GM18861 (cell line): ENCODE results near the gene MLEC.
"Not testable (repeated sequence)": the region's sequence is repeated elsewhere in the genome, so short reads cannot be mapped to it uniquely, and the experiment has no call there.

Experiments used
- ATAC-seq: cut with Tn5 transposase; IDR thresholded peaks from one replicate; pipeline ENCODE4 v1.9.1; 2021; ENCODE audit not compliant: unreplicated experiment

Gene MLEC

DNA sequence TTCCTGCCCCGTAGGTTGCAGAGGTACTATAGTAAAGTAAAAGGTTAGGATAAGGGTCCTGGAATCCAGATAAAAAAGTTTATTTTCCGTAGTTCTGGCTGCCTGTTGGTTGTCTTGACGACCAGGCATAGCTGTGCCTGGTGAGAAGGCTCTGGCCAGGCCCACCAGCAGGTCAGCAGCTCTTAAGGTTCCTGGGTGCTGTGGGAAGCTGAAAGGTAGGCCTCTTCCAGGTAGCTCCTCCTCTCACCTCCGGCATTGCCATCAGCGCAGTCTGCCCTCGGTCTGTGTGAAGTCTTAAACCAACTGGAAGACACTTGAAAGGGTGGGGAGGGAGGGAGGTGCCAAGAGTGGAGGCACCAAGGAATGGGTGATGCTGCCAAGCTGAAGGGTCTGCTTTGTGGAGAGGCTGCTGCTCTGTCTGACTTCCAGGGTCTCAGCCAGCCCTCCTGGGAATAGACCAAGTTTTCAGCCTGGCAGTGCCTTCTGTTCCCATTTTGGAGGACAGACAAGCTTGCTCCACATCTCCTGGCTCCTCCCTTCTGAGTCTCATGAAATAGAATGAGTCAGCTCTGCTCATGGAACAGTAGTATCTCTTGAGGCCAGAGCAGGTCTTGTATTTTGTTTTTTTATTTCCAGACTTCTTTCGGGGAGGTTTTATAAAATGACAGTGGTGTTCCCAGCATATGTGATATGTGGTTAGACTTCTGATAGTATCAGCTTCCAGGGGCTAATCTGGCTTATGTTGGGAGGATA lies 33.5 kb downstream of the MLEC start:
- ATAC-seq: no peak

DNA sequence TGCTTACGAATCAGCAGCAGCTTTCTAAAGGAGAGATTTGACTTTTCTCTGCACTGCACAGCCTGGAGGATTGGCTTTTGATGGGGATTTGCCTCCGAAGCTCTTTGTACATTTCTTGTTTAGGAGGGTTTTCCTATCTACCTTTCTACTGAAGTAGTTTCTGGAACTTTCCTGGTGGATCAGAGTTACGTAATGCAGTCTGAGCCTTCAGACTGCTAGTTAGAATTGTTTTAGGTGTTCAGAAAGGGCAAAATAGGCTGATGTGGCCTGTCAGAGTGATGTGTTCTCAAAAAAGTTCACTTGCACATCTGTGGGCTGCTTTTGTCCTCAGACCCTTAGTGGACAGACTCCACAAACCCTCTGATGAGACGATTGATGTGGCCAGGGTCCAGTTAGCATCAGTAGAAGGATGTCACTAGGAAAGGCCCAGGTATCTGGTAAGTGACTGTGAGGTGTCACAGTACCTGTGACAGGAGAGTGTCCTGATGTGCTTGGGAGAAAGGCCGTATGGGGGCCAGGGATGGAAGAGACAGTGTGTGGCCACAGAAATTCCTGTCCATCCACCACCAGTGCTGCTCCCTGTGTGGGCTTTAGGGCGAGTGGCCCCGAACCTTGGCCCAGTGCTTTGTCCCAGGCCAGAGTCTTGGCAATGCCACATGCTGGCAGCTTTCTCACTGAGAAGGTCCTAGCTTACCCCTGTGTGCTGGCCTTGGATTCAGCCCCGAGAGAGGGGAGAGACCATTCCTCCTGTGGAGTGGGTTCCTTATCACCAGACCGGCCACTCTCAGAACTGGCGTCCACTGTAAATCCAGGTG lies 34.2 kb downstream of the MLEC start:
- ATAC-seq: no peak

DNA sequence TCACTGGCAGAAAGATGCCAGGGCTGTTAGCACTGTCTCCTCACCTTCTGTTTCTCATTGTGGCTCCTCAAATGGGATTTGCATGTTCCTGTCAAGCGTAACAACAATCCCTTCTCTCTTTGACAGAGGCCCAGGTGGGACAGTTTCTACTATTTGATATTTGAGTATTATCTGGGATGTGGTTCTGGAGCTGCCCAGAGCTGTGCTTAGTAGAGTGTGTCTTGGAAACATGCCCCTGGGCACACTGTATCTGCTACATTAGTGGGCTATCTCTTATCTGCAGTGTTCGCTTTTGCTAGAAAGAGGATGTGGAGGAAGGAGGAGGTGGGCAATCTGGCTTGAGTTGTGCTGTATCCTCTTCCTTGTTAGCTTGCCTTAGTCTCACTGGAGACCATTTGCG lies 34.9 kb downstream of the MLEC start:
- no peak for ATAC-seq

DNA sequence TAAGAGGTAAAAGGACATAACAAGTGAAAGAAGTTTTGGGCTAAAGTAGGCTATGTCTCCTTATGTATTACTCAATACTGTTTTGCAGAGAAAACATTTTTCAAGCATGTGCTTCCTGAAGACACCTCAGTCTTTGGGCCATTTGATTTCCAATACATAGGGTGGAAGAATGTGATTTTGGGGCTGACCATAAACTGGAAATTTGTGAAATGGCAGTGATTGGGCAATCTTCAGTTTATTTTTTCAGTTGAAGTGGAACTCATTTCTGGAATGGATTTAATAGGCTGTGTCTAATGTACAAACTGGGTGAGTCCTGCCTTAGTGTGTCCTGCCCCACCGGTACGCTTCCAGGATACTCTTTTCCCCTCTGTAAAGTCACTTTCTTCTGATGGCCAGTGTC lies 35.8 kb downstream of the MLEC start:
- ATAC-seq: no peak

DNA sequence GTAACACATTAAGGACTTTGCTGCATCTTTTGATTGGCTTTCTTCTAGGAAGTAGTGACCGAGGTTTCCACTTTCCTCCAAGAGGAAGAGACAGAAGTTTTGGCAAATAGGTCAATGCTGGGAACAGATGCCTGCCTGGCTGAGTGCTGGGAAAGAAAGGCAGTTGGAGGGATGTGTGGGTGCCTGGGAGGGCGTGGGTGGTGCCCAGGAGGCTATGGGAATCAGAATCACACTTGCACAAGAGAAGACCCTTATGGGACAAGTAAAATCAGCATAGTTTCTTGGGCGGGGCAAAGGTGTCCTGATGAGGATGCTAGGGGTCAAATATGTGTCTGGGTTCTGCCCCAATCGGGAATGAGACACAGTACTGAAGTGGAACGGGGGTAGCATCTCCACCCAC lies 37.8 kb downstream of the MLEC start:
- no peak for ATAC-seq

DNA sequence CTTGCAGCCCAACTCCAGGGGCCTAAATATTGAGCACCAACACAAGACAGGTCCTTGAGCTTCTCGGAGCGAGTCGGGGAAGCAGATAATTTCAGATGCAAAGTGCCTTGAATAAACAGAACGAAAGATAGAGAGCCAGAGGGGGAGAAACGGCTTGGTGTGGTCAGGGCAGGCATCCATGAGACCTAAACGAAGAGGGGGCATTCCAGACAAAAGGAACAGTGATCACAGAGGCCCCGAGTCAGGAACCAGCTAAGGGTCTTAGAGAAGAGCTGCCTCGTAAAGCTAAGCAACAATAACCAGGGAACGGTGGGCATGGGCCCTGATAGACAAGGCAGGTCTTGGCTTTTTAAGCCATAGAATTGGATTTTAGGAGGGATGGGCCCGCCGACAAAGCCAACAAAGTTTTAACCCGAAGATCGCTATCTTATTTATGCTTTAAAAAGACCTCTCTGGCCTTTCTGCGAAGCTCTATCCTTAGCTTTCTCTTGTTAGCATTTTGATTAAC lies 38.3 kb downstream of the MLEC start:
- ATAC-seq: no peak

DNA sequence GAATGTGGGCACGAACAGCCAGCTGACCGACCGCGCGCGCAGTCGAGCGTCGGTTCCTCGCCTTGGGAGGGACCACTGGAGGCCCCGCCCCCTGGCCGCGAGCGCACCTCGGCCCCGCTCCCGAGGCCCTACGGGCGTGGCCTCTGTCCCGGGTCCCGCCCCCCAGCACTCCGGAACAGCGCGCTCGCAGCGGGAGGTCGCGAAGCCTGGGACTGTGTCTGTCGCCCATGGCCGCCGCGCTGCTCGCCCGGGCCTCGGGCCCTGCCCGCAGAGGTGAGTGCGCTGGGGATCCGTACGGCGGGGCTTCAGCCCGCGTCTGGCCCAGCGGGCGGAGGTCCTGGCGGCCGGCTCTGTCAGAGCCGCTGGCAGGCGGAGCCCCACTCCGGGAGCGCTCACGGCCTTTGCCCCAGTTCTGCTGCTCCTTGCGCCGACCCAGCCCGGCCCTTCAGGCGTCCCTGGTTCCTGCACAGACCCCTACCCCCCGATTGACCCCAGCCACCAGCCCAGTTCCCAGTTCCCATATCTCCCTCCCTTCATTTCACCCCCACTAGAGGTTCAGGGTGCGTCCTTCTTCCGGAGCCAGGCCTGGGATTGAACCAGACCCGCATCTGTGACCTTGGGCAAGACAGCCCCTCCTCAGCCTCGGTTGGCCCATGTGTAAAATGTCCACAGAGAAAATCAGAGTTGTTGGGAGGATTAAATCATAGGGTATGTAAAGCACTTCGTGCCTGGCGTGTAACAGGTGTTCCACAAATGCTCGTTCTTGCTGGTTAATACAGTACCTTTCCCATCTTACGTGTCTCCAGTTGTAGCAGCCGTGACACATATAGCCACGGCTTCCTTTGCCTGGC lies 38.9 kb downstream of the MLEC start, which contains the start of gene ACADS:
TSS of gene ACADS (plus strand) at position 168 of the 851 bp plus-strand sequence. CDS start at position 228, 60 bp downstream.
- ATAC-seq: peak; percentile 88

DNA sequence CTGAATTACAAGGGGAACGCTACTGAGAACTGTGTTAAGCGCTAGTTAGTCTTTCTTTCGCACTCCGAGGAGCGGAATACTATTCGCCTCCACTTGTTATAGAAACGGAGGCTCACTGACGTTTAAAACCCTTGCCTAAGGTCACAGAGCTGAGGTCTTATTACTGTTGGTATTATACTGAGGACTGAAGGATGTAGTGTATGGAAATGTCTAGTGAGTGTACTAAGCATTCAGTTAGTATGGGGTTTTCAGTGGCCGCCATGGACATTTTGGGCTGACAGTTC lies 39.5 kb downstream of the MLEC start:
- no peak for ATAC-seq

DNA sequence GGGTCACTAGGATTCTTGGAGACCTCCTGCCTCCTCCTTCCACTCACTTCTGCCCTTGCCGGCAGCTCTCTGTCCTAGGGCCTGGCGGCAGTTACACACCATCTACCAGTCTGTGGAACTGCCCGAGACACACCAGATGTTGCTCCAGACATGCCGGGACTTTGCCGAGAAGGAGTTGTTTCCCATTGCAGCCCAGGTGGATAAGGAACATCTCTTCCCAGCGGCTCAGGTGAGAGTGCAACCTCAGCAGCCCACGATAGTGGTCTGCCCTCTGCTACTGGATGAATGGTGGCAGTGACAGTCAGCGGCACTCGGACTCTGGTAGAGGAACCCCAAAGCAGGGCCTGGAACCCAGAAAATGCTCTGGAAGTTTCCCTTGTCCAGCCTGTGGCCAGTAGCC lies 40.0 kb downstream of the MLEC start:
- ATAC-seq: no peak

DNA sequence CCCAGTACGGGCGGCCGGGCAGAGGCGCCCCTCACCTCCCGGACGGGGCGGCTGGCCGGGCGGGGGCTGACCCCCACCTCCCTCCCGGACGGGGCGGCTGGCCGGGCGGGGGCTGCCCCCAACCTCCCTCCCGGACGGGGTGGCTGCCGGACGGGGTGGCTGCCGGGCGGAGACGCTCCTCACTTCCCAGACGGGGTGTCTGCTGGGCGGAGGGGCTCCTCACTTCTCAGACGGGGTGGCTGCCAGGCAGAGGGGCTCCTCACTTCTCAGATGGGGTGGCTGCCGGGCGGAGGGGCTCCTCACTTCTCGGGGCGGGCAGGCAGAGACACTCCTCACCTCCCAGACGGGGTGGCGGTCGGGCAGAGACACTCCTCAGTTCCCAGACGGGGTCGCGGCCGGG lies 45.2 kb downstream of the MLEC start:
- not testable (repeated sequence) for ATAC-seq

DNA sequence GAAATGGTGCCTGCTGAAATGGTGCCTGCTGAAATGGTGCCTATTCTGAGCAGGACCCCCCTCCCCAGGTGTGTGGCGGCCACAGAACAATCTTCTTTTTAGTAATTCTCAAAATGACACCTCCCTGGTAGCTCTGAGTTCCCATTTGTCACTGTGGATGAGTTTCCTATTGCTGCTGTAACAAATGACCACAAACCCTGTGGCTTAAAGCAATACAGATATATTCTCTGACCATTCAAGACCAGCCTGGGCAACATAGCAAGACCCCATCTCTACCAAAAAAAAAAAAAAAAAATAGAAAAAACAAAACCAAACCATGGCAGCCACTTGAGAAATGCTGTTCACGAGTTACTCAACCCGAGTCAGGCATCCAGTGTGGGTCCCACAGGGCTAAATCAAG lies 46.6 kb downstream of the MLEC start:
- ATAC-seq: no peak

DNA sequence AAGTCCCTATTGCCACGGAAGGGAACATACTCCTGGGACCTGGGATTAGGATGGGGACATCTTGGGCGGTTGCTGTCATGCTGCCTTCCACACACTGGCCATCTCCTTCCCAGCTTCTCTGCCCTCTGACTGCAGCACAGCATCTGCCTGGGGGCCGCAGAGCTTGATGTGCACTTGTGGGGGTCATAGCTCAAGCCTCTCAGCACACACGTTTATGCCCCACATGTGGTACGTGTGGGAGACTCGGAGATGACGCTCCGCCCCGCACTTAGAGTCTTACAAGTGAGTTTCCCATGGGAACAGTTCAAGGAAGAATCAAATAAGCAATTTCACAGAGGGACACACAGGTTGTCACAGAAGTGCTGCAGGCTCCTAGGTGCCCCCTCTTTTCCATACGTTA lies 47.3 kb downstream of the MLEC start:
- no peak for ATAC-seq

DNA sequence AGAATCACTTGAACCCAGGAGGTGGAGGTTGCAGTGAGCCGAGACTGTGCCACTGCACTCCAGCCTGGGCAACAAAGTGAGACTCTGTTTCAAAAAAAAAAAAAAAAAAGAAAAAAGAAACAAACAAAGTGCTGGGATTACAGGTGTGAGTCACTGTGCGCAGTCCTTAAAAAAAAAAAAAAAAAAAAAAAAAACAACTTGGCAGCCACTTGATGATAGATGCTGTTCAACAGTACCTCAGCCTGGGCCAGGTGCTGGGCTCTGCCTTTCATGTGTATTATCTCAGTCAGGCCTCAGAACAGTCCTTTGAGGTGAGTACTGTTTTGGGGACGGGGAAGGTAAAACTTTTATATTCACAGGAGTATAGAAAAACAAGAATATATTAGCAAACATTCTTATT lies 48.2 kb downstream of the MLEC start:
- ATAC-seq: no peak

DNA sequence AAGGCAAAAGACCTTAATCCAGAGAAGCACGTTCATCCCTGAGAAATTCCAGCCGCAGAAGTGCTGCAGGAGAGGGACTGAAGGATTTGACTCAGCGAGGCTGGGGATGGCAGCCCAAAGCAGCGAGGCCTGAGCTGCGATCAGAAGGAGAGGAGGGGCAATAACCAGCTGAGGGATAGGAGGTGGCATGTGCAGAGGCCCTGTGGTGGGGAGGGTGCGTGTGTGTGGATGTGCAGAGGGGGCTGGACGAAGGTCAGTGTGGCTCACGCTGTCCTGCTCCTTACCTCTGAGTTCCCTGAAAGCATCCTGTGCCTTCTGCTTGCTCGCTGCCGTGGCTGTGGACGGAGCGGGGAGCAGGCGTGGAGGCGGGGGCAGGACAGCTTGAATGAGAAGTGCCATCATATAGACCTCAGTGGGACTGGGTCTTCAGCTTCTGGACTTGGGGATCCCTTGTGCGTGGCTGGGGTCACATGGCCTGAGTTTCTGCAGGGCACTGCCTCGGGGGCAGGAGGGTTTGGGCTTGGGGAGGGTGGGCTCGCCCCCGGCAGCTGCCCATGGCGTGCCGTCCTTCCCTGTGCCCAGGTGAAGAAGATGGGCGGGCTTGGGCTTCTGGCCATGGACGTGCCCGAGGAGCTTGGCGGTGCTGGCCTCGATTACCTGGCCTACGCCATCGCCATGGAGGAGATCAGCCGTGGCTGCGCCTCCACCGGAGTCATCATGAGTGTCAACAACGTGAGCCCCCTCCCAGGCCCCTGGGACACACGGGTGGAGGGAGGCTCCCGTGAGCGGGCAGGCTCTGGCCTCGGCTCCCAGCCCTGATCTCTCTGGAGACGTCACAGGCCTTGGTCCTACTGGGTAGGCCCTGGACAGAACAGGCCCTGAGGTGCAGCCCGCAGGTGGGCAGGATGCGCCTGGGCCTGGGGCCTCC lies 49.7 kb downstream of the MLEC start:
- no peak for ATAC-seq

DNA sequence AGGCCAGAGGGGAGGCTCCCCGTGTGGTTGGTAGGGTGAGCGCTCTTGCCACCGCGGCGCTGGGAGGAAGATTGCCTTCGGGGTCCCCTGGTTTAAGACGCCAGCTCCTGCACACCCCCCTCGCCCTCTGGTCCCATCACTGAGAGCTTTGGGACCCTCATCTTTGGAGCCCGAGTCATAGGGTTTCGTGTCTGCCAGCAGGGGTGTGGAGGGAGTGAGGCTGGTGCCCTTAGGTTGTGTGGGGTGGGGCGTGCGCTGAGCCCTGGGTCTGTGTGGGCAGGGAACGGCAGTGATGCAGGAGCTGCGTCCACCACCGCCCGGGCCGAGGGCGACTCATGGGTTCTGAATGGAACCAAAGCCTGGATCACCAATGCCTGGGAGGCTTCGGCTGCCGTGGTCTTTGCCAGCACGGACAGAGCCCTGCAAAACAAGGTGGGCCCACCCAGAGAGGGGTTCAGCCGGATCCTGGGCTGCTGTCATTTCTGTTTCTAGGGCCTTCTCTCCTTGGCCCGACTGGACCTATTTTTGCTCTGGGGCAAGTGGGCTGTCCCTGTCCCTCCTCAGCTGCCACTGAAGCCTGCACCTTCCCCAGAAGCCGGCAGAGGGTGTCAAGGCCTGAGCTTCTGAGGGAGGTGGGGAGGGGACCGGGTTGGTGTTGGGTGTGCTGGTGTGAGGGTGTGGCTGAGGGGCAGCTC lies 50.8 kb downstream of the MLEC start:
- no peak for ATAC-seq

DNA sequence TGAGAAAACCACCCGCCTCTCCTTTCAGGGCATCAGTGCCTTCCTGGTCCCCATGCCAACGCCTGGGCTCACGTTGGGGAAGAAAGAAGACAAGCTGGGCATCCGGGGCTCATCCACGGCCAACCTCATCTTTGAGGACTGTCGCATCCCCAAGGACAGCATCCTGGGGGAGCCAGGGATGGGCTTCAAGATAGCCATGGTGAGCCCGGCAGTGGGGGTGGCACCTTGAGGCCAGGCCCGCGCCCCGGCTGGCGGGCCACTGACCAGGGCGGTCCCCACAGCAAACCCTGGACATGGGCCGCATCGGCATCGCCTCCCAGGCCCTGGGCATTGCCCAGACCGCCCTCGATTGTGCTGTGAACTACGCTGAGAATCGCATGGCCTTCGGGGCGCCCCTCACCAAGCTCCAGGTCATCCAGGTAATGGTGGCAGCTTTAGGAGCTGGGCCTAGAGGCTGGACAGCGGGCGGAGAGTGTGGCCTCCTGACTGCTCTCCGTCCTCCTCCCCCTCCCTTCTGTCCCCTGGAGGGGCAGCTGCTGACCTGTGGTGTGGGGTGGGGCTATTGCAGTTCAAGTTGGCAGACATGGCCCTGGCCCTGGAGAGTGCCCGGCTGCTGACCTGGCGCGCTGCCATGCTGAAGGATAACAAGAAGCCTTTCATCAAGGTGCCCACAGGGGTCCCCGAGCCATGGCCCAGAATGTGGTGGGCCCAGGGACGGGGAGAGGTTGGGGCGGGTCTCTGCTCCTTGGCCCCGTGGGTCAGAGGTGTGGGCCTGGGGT lies 51.5 kb downstream of the MLEC start:
- no peak for ATAC-seq

DNA sequence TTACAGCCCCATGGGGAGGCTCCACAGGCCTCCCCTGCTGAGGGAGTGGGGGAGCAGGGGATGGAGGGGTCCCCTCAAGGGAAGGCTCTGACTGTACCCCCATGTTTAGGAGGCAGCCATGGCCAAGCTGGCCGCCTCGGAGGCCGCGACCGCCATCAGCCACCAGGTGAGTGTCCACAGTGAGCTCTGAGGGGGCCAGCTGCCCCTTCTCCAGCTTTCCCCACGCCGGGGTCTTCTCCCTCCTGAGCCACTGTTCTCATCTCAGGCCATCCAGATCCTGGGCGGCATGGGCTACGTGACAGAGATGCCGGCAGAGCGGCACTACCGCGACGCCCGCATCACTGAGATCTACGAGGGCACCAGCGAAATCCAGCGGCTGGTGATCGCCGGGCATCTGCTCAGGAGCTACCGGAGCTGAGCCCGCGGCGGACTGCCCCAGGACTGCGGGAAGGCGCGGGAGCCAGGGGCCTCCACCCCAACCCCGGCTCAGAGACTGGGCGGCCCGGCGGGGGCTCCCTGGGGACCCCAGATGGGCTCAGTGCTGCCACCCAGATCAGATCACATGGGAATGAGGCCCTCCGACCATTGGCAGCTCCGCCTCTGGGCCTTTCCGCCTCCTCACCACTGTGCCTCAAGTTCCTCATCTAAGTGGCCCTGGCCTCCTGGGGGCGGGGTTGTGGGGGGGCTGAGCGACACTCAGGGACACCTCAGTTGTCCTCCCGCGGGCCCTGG lies 52.2 kb downstream of the MLEC start:
- no peak for ATAC-seq

DNA sequence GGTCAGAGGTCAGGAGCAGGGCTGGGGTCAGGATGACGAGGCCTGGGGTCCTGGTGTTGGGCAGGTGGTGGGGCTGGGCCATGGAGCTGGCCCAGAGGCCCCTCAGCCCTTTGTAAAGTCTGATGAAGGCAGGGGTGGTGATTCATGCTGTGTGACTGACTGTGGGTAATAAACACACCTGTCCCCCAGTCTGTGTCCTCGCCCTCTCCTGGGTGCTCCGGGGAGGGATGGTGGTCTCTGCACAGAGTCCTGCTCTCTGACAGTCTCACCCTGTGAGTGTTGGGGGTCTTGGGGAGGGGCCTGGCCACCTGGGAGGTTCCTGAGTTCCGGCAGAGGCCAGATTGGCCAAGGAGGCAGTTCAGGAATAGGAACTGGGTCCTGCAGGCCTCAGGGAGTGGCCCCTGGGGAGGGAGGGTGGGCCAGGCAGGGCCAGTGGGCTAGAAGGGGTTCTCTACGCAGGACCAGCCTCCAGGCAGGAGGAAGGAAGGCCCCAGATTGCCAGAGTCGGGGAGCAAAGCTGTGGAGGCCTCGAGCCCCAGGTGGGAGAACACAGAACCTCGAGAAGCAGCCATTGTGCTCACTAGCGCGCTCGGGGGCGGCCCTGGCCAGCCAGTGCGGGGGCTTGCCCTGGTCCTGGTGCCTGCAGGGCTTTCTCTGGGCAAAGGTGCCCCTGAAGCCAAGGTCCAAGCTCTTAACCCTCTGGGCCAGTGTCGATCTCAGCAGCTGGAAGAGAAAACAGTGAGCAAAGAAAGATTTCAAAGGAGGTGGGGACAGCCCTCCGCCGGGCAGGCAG lies 53.1 kb downstream of the MLEC start:
- ATAC-seq: no peak
